Testis (tissue), 2 donors: ENCODE data around the gene TOM1L2.

Experiments
- CTCF ChIP-seq, 3 experiments: fragments of 450-650 bp in 2 of 3; fragments of 200-600 bp in 1 of 3; sonication (generic) in 1 of 3; IDR thresholded peaks; one replicate each; pipeline ENCODE4 v1.5.1; 2016 to 2019; ENCODE audit warnings: antibody characterized with exemption in 3 of 3, mild to moderate bottlenecking in 2 of 3, moderate library complexity in 1 of 3
- POLR2A ChIP-seq: fragments of 450-650 bp; IDR thresholded peaks from one replicate; pipeline ENCODE4 v1.6.1; 2017; ENCODE audit warnings: antibody characterized with exemption, mild to moderate bottlenecking, moderate library complexity

GRCh38 chr17:17798573-17799255 is 173.5 kb downstream of the TOM1L2 start:
- TF ChIP-seq CTCF (IDR thresholded peaks at IDR 0.05): no peak
- TF ChIP-seq POLR2A: no peak
